Astrocyte of the cerebellum (primary cell): Measurements from ENCODE around the gene CTNNA2.
A peak's percentile ranks its signal among the peaks of the same experiment; 100 is the strongest.

Source experiments
- DNase-seq: peaks from one replicate; pipeline ENCODE4 v3.0.0-alpha.2; 2011; ENCODE audit warnings: low read depth
- H3K4me3 ChIP-seq: 2 replicates; pipeline ENCODE4 v1.5.1; 2011; ENCODE audit warnings: mild to moderate bottlenecking, low read depth, low read length, moderate library complexity
- CTCF ChIP-seq: IDR thresholded peaks from 2 replicates; pipeline ENCODE4 v1.5.1; 2012; ENCODE audit warnings: low read length, low read depth, moderate library complexity, mild to moderate bottlenecking; ENCODE audit errors: missing control alignments
- in situ Hi-C: cut with HindIII; loops from 2 replicates; pipeline ENCODE4 v1.10.0; 2017; ENCODE audit warnings: low sequenced_read_pairs

CTNNA2 gene

GRCh38 chr2:80490964-80491363 lies 978.1 kb downstream of the CTNNA2 start:
- DNase-seq, result no peak
- TF ChIP-seq CTCF, result no peak
- H3K4me3 ChIP-seq, result no peak overlapping the region
- in situ Hi-C loops, result no loop called here

GRCh38 chr2:80496346-80496745 lies 983.5 kb downstream of the CTNNA2 start:
- H3K4me3 ChIP-seq, result no peak overlapping the region
- no peak for DNase-seq
- TF ChIP-seq CTCF, result no peak
- in situ Hi-C loops, result no loop called here

- TF ChIP-seq CTCF, result no peak
- no peak overlapping the region for H3K4me3 ChIP-seq
- peak; percentile 40 for DNase-seq
- in situ Hi-C loops, result no loop called here
Observed at GRCh38 chr2:80496775-80497174, 983.9 kb downstream of the CTNNA2 start.

- TF ChIP-seq CTCF, result peak; percentile 69
- peak; percentile 23 for DNase-seq
- H3K4me3 ChIP-seq, result no peak overlapping the region
- in situ Hi-C loops, result no loop called here
Observed at GRCh38 chr2:80499095-80499494, 986.2 kb downstream of the CTNNA2 start.

GRCh38 chr2:80501874-80502624 lies 989.2 kb downstream of the CTNNA2 start:
- TF ChIP-seq CTCF, result no peak
- no peak for DNase-seq
- in situ Hi-C loops, result no loop called here
- H3K4me3 ChIP-seq, result no peak overlapping the region

- no peak overlapping the region for H3K4me3 ChIP-seq
- in situ Hi-C loops, result no loop called here
- TF ChIP-seq CTCF, result no peak
- no peak for DNase-seq
Observed at GRCh38 chr2:80506563-80506962, 993.7 kb downstream of the CTNNA2 start.

- no peak for TF ChIP-seq CTCF
- no peak overlapping the region for H3K4me3 ChIP-seq
- DNase-seq, result no peak
- in situ Hi-C loops, result no loop called here
Observed at GRCh38 chr2:80510716-80511115, 997.9 kb downstream of the CTNNA2 start.
